Measurements from ENCODE around the gene EIF4B.

The EIF4B gene

GRCh38 chr12:53070877-53071492, 64.7 kb downstream of the EIF4B start:
- no peaks in the 10 kb centered on the region for H3K27me3 ChIP-seq (ENCODE audit: control insufficient read depth, insufficient read depth, low read length)
- H3K9me3 ChIP-seq (ENCODE audit: control insufficient read depth, insufficient read depth, low read length) = no peaks in the 10 kb centered on the region
- peaks cover 7% of the 10 kb centered on the region for H3K36me3 ChIP-seq (ENCODE audit: control insufficient read depth, insufficient read depth, low read length)
- no peak overlapping the region for H3K4me3 ChIP-seq (ENCODE audit: low read depth, low read length)
- H3K4me1 ChIP-seq (ENCODE audit: control insufficient read depth, insufficient read depth, low read length) = peaks cover 19% of the 10 kb centered on the region
- H3K9ac ChIP-seq (ENCODE audit: low read depth, low read length) = no peak overlapping the region

DNA sequence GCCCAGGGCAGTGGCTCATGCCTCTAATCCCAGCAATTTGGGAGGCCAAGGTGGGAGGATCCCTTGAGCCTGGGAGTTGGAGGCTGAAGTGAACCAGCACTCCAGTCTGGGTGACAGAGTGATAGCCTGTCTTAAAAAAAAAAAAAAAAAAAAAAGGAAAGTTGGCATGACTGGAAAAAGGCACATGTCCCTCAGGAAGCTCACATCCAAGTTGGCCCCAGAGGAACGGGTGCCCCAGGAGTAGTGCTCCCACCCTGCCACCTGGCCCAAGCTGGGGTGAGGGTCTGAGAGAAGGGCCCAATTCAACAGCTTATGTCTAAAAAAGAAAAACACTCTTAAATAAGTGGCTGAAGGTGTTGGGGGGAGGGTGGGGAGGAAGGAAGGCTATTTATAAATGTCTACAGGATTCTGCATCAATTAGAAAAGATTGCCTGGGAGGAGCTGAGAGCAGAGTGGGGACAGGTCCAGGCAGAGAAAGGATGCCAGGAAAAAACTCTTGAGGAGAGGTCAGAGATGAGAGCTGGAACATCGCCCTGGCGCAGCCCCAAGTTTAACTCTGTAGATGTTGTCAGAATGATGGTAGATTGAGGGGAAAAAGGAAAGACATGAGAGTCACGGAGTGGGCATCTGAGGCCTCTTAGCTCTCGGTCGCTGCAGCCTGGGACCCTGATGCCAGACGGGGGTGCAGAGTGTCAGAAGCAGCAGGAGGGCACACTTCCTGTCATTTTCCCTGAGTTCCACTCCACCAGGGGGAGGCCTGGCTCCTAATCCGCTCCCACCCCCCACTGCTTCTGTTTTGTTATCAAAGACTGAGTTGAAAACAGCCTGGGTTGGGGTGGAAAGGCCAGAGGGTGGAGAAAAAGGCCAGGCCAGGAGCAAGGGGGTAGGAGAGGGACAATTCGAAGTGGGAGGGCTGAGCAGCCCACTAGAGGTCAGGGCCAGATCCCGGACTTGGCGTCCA, 65.6 kb downstream of the EIF4B start:
- Histone ChIP-seq H3K4me1 (ENCODE audit: control insufficient read depth, insufficient read depth, low read length) (peaks cover 19% of the 10 kb centered on the region), H3K36me3 (ENCODE audit: control insufficient read depth, insufficient read depth, low read length) (peaks cover 2% of the 10 kb centered on the region), H3K9me3 (ENCODE audit: control insufficient read depth, insufficient read depth, low read length) (no peaks in the 10 kb centered on the region), H3K27me3 (ENCODE audit: control insufficient read depth, insufficient read depth, low read length) (no peaks in the 10 kb centered on the region), H3K4me3 (ENCODE audit: low read depth, low read length) (no peak overlapping the region), H3K9ac (ENCODE audit: low read depth, low read length) (no peak overlapping the region)

GRCh38 chr12:53073881-53074280, 67.6 kb downstream of the EIF4B start:
- H3K36me3 ChIP-seq (ENCODE audit: control insufficient read depth, insufficient read depth, low read length) = peaks cover 2% of the 10 kb centered on the region
- no peaks in the 10 kb centered on the region for H3K9me3 ChIP-seq (ENCODE audit: control insufficient read depth, insufficient read depth, low read length)
- peaks cover 15% of the 10 kb centered on the region for H3K4me1 ChIP-seq (ENCODE audit: control insufficient read depth, insufficient read depth, low read length)
- H3K4me3 ChIP-seq (ENCODE audit: low read depth, low read length) = no peak overlapping the region
- H3K27me3 ChIP-seq (ENCODE audit: control insufficient read depth, insufficient read depth, low read length) = no peaks in the 10 kb centered on the region
- H3K9ac ChIP-seq (ENCODE audit: low read depth, low read length) = no peak overlapping the region

- Histone ChIP-seq H3K4me3 (ENCODE audit: low read depth, low read length) (no peak overlapping the region), H3K9ac (ENCODE audit: low read depth, low read length) (no peak overlapping the region), H3K9me3 (ENCODE audit: control insufficient read depth, insufficient read depth, low read length) (no peaks in the 10 kb centered on the region), H3K4me1 (ENCODE audit: control insufficient read depth, insufficient read depth, low read length) (peaks cover 12% of the 10 kb centered on the region), H3K36me3 (ENCODE audit: control insufficient read depth, insufficient read depth, low read length) (peaks cover 2% of the 10 kb centered on the region), H3K27me3 (ENCODE audit: control insufficient read depth, insufficient read depth, low read length) (no peaks in the 10 kb centered on the region)
Measured at GRCh38 chr12:53074283-53074998, 68.2 kb downstream of the EIF4B start.

- no peaks in the 10 kb centered on the region for H3K9me3 ChIP-seq (ENCODE audit: control insufficient read depth, insufficient read depth, low read length)
- H3K4me3 ChIP-seq (ENCODE audit: low read depth, low read length) = no peak overlapping the region
- peaks cover 2% of the 10 kb centered on the region for H3K27me3 ChIP-seq (ENCODE audit: control insufficient read depth, insufficient read depth, low read length)
- H3K36me3 ChIP-seq (ENCODE audit: control insufficient read depth, insufficient read depth, low read length) = peaks cover 2% of the 10 kb centered on the region
- peaks cover 9% of the 10 kb centered on the region for H3K4me1 ChIP-seq (ENCODE audit: control insufficient read depth, insufficient read depth, low read length)
- no peak overlapping the region for H3K9ac ChIP-seq (ENCODE audit: low read depth, low read length)
Measured at GRCh38 chr12:53074999-53075370, 68.7 kb downstream of the EIF4B start.

- no peak overlapping the region for H3K9ac ChIP-seq (ENCODE audit: low read depth, low read length)
- H3K36me3 ChIP-seq (ENCODE audit: control insufficient read depth, insufficient read depth, low read length) = peaks cover 2% of the 10 kb centered on the region
- no peak overlapping the region for H3K4me3 ChIP-seq (ENCODE audit: low read depth, low read length)
- peaks cover 13% of the 10 kb centered on the region for H3K27me3 ChIP-seq (ENCODE audit: control insufficient read depth, insufficient read depth, low read length)
- H3K4me1 ChIP-seq (ENCODE audit: control insufficient read depth, insufficient read depth, low read length) = peaks cover 8% of the 10 kb centered on the region
- H3K9me3 ChIP-seq (ENCODE audit: control insufficient read depth, insufficient read depth, low read length) = no peaks in the 10 kb centered on the region
Measured at GRCh38 chr12:53076461-53076860, 70.2 kb downstream of the EIF4B start.

DNA sequence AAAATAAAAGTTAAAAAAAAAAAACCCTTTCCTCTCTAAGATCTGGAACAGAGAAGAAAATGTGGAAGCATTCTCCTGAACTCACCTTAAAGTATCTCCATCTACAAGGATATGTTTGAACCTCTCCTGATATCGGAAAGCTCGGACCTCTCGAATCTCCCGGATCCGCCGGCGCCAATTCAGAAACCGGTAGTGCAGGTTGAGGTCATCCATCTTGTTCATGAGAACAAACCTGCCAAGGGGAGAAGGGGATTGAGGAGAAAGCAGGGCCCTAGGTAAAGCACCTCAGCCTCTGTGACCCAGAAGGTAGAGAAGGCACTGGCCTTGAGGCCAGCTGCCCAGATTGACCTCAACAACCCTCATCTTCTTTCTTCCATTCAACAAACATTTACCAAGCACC, 70.8 kb downstream of the EIF4B start:
- peaks cover 13% of the 10 kb centered on the region for H3K27me3 ChIP-seq (ENCODE audit: control insufficient read depth, insufficient read depth, low read length)
- no peak overlapping the region for H3K4me3 ChIP-seq (ENCODE audit: low read depth, low read length)
- H3K4me1 ChIP-seq (ENCODE audit: control insufficient read depth, insufficient read depth, low read length) = peaks cover 5% of the 10 kb centered on the region
- H3K9me3 ChIP-seq (ENCODE audit: control insufficient read depth, insufficient read depth, low read length) = no peaks in the 10 kb centered on the region
- H3K9ac ChIP-seq (ENCODE audit: low read depth, low read length) = no peak overlapping the region
- peaks cover 2% of the 10 kb centered on the region for H3K36me3 ChIP-seq (ENCODE audit: control insufficient read depth, insufficient read depth, low read length)

- Histone ChIP-seq H3K4me3 (ENCODE audit: low read depth, low read length) (peak overlapping the region; percentile 61), H3K36me3 (ENCODE audit: control insufficient read depth, insufficient read depth, low read length) (peaks cover 2% of the 10 kb centered on the region), H3K9me3 (ENCODE audit: control insufficient read depth, insufficient read depth, low read length) (no peaks in the 10 kb centered on the region), H3K4me1 (ENCODE audit: control insufficient read depth, insufficient read depth, low read length) (no peaks in the 10 kb centered on the region), H3K9ac (ENCODE audit: low read depth, low read length) (peak overlapping the region; percentile 63), H3K27me3 (ENCODE audit: control insufficient read depth, insufficient read depth, low read length) (peaks cover 13% of the 10 kb centered on the region)
Measured at GRCh38 chr12:53078425-53079225, 72.4 kb downstream of the EIF4B start.

DNA sequence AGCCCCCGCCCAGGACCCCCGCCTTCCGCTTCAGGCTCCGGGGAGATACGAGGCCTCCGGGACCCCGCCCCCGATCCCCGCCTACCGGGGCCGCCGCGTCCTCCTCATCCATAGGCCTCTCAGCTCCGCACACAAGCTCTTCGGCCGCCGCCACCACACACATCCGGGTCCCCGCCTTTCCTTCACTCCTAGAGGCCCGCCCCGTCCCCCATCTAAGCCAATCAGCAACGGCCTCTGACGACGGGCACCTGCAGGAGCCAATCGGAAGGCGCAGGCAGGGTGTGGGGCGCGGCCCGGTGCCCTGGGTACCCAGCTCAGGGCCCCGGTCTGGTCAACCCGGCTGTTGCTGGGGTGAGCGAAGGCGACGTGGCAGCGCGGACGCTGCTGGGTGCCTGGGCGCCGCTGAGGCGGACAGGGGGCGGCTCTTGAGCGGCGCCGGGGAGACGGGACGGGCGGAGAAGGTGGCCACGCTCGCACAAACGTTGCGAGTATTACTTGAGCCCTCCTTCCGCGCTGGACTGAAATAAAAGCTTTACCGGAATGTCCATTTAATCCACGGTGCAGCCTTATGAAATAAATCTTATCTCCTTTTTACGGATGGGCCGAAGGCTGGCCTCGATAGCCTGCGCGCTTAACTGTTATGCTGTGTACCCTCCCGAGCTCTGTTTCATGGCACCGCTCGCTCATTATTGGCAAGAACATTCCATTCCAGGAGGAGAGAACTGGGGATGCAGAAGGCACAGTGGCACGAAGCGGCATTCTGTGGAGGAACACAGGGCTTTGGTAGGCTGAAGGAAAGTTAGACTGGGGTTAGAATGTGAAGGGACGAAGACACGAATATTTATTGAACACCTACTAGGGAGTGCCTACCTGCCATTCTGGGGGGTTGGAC, 73.2 kb downstream of the EIF4B start, which contains the start of gene SPRYD3:
TSS of gene SPRYD3 (minus strand) at position 165 of the 892 bp plus-strand sequence. CDS start at position 108, 57 bp downstream.
- Histone ChIP-seq H3K27me3 (ENCODE audit: control insufficient read depth, insufficient read depth, low read length) (peaks cover 13% of the 10 kb centered on the region), H3K36me3 (ENCODE audit: control insufficient read depth, insufficient read depth, low read length) (peaks cover 2% of the 10 kb centered on the region), H3K4me1 (ENCODE audit: control insufficient read depth, insufficient read depth, low read length) (no peaks in the 10 kb centered on the region), H3K9me3 (ENCODE audit: control insufficient read depth, insufficient read depth, low read length) (no peaks in the 10 kb centered on the region), H3K4me3 (ENCODE audit: low read depth, low read length) (peak within 1 kb of the TSS; percentile 61), H3K9ac (ENCODE audit: low read depth, low read length) (peak within 1 kb of the TSS; percentile 63)

DNA sequence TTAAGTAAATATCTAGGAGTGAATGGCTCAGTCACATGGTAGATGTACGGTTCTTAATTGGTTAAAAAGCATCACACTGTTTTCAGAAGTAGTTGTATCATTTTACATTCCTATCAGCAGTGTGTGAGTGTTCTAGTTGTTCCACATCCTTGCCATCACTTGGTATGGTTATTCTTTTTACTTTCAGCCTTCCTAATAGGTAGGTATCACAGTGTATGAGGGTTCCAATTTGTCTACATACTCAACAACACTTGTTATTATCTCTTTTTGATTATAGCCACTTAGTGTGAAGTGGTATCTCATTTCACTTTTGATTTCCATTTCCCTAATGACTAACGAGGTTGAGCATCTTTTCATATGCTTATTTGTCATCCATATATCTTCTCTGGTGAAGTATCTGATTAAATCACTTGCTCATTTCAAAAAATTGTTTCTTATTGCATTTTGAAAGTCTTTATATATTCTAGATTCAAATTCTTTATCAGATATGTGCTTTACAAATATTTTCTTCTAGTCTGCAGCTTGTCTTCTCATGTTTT, 76.5 kb downstream of the EIF4B start:
- H3K4me3 ChIP-seq (ENCODE audit: low read depth, low read length) = no peak overlapping the region

More for the DNA sequence above, 76.5 kb downstream of the EIF4B start:
- peaks cover 13% of the 10 kb centered on the region for H3K27me3 ChIP-seq (ENCODE audit: control insufficient read depth, insufficient read depth, low read length)
- no peak overlapping the region for H3K9ac ChIP-seq (ENCODE audit: low read depth, low read length)
- H3K4me1 ChIP-seq (ENCODE audit: control insufficient read depth, insufficient read depth, low read length) = no peaks in the 10 kb centered on the region
- H3K36me3 ChIP-seq (ENCODE audit: control insufficient read depth, insufficient read depth, low read length) = no peaks in the 10 kb centered on the region
- H3K9me3 ChIP-seq (ENCODE audit: control insufficient read depth, insufficient read depth, low read length) = no peaks in the 10 kb centered on the region

Data from iPS-15b (cell line).